ENCODE results near the gene SLC7A14. TPM values are rescaled to one million over a fixed set of nuclear protein-coding genes. Genes with fewer than 3 reads are reported as not detected.
A peak's percentile ranks its signal among the peaks of the same experiment; 100 is the strongest.
"Not testable (repeated sequence)": the region's sequence is repeated elsewhere in the genome, so short reads cannot be mapped to it uniquely, and the experiment has no call there.

The SLC7A14 gene
- total and polyA plus RNA-seq, 7 experiments from 2014 or later: not detected

GRCh38 chr3:170572665-170573253 lies 13.1 kb downstream of the SLC7A14 start:
- POLR2A ChIA-PET: no interaction called here
- Mint-ChIP-seq H3K4me1 (peaks cover 0 to 14% (median 0%) of the 10 kb centered on the region in 7 donors), H3K36me3 (peaks cover 0 to 1% (median 0%) of the 10 kb centered on the region in 5 donors), H3K4me3 (no peak overlapping the region), H3K9me3 (peaks cover 0 to 11% (median 0%) of the 10 kb centered on the region in 11 donors), H3K27ac (no peak overlapping the region), H3K27me3 (peaks cover 10 to 26% (median 15%) of the 10 kb centered on the region in 5 donors)
- Histone ChIP-seq H3K27ac (ENCODE audit: low read depth, low read length) (no peak overlapping the region), H3K4me1 (ENCODE audit: control insufficient read depth in 2 of 2, insufficient read depth in 2 of 2, low read length in 2 of 2) (no peaks in the 10 kb centered on the region), H3K9me3 (ENCODE audit: control insufficient read depth in 2 of 3, low read length in 3 of 3) (no peaks in the 10 kb centered on the region), H3K27me3 (ENCODE audit: control insufficient read depth in 2 of 2, insufficient read depth in 2 of 2, low read length in 2 of 2) (no peaks in the 10 kb centered on the region), H3K4me3 (ENCODE audit: low read length) (no peak overlapping the region), H3K36me3 (ENCODE audit: control insufficient read depth in 2 of 3, insufficient read depth in 3 of 3, low read length in 3 of 3) (no peaks in the 10 kb centered on the region)
- intact Hi-C loops (cut with micrococcal nuclease): no loop called here
- DNase-seq (no peak), ATAC-seq (no peak)
- CTCF ChIA-PET: no interaction called here

DNA sequence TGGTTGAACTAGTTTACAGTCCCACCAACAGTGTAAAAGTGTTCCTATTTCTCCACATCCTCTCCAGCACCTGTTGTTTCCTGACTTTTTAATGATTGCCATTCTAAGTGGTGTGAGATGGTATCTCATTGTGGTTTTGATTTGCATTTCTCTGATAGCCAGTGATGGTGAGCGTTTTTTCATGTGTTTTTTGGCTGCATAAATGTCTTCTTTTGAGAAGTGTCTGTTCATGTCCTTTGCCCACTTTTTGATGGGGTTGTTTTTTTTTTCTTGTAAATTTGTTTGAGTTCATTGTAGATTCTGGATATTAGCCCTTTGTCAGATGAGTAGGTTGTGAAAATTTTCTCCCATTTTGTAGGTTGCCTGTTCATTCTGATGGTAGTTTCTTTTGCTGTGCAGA lies 18.3 kb downstream of the SLC7A14 start:
- H3K36me3 ChIP-seq (ENCODE audit: control insufficient read depth in 2 of 3, insufficient read depth in 3 of 3, low read length in 3 of 3); H3K36me3 Mint-ChIP-seq; H3K27ac Mint-ChIP-seq; intact Hi-C loops (cut with micrococcal nuclease); H3K4me1 ChIP-seq (ENCODE audit: control insufficient read depth in 2 of 2, insufficient read depth in 2 of 2, low read length in 2 of 2); CTCF ChIA-PET; H3K27me3 ChIP-seq (ENCODE audit: control insufficient read depth in 2 of 2, insufficient read depth in 2 of 2, low read length in 2 of 2); H3K9me3 Mint-ChIP-seq; ATAC-seq; DNase-seq; POLR2A ChIA-PET; H3K27me3 Mint-ChIP-seq; H3K4me3 ChIP-seq (ENCODE audit: low read length); H3K9me3 ChIP-seq (ENCODE audit: control insufficient read depth in 2 of 3, low read length in 3 of 3); H3K4me3 Mint-ChIP-seq; H3K27ac ChIP-seq (ENCODE audit: low read depth, low read length): not testable (repeated sequence)
- peaks cover 0 to 17% (median 3%) of the 10 kb centered on the region in 7 donors for H3K4me1 Mint-ChIP-seq

DNA sequence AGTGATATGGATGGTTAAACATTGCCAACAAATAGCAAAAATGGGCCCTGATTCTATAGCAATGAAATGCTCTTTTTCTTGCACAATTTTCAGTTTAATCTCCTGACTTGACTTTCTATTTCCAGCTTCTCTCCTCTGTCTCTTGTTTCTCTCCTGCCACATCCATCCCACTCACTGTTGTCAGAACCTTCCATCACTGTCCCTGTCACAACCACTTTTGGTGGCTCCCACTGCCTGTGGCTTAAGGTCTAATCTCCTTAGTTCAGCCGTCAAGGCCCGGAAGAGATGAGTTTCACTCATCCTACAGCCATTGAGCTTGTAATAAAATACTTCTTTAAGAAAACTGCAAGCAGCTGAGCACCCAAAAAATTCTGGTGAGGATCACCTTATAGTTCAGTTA lies 19.5 kb downstream of the SLC7A14 start:
- intact Hi-C loops (cut with micrococcal nuclease): no loop called here
- H3K36me3 Mint-ChIP-seq: peaks cover 0 to 1% (median 0%) of the 10 kb centered on the region in 5 donors

GRCh38 chr3:170565495-170565894 lies 20.4 kb downstream of the SLC7A14 start:
- CTCF ChIA-PET: interaction anchor here (0.5 kb wide), 1 partner anchor 1216 kb away, joined by 3 read pairs; no protein-coding TSS in a partner anchor

More for the DNA sequence above, 19.5 kb downstream of the SLC7A14 start:
- H3K27ac ChIP-seq (ENCODE audit: low read depth, low read length): no peak overlapping the region
- H3K9me3 ChIP-seq (ENCODE audit: control insufficient read depth in 2 of 3, low read length in 3 of 3): no peaks in the 10 kb centered on the region
- ATAC-seq (no peak), DNase-seq (no peak)
- Mint-ChIP-seq H3K27ac (no peak overlapping the region), H3K27me3 (peaks cover 0 to 8% (median 6%) of the 10 kb centered on the region in 5 donors), H3K9me3 (peaks cover 0 to 8% (median 1%) of the 10 kb centered on the region in 11 donors), H3K4me1 (peaks cover 0 to 14% (median 3%) of the 10 kb centered on the region in 7 donors), H3K4me3 (no peak overlapping the region)
- POLR2A ChIA-PET: no interaction called here
- H3K27me3 ChIP-seq (ENCODE audit: control insufficient read depth in 2 of 2, insufficient read depth in 2 of 2, low read length in 2 of 2): no peaks in the 10 kb centered on the region
- CTCF ChIA-PET: no interaction called here
- no peaks in the 10 kb centered on the region for H3K4me1 ChIP-seq (ENCODE audit: control insufficient read depth in 2 of 2, insufficient read depth in 2 of 2, low read length in 2 of 2)
- no peaks in the 10 kb centered on the region for H3K36me3 ChIP-seq (ENCODE audit: control insufficient read depth in 2 of 3, insufficient read depth in 3 of 3, low read length in 3 of 3)
- H3K4me3 ChIP-seq (ENCODE audit: low read length): no peak overlapping the region

DNA sequence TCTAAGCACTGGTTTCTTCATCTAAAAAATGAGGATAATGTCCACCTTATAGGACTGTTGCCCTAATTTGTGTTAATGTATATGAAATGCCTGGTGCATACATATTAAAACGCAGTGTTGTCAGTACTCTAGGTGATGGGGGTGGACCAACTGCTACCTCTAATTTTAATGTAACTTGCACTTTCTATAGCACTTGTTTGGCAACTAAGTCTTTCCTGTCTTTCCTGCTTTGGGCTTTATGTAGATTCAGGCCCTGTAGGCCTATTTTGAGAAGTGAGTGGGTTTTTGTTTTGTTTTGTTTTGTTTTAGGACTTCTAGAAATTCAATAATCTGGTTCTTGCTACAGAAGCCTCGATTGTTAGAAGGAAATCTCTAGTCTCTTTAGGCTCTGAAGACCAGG lies 21.2 kb downstream of the SLC7A14 start:
- POLR2A ChIA-PET: no interaction called here
- no peaks in the 10 kb centered on the region for H3K9me3 ChIP-seq (ENCODE audit: control insufficient read depth in 2 of 3, low read length in 3 of 3)
- DNase-seq (no peak), ATAC-seq (no peak)
- H3K36me3 ChIP-seq (ENCODE audit: control insufficient read depth in 2 of 3, insufficient read depth in 3 of 3, low read length in 3 of 3): no peaks in the 10 kb centered on the region
- H3K27me3 Mint-ChIP-seq: peaks cover 0 to 17% (median 7%) of the 10 kb centered on the region in 5 donors
- peaks cover 0 to 3% (median 0%) of the 10 kb centered on the region in 11 donors for H3K9me3 Mint-ChIP-seq
- no peak overlapping the region for H3K27ac Mint-ChIP-seq
- intact Hi-C loops (cut with micrococcal nuclease): no loop called here
- peaks cover 0 to 21% (median 3%) of the 10 kb centered on the region in 7 donors for H3K4me1 Mint-ChIP-seq
- no peak overlapping the region for H3K27ac ChIP-seq (ENCODE audit: low read depth, low read length)
- H3K36me3 Mint-ChIP-seq: peaks cover 0 to 1% (median 0%) of the 10 kb centered on the region in 5 donors
- CTCF ChIA-PET: no interaction called here
- H3K4me3 Mint-ChIP-seq: no peak overlapping the region
- no peak overlapping the region for H3K4me3 ChIP-seq (ENCODE audit: low read length)
- no peaks in the 10 kb centered on the region for H3K4me1 ChIP-seq (ENCODE audit: control insufficient read depth in 2 of 2, insufficient read depth in 2 of 2, low read length in 2 of 2)
- no peaks in the 10 kb centered on the region for H3K27me3 ChIP-seq (ENCODE audit: control insufficient read depth in 2 of 2, insufficient read depth in 2 of 2, low read length in 2 of 2)

More at GRCh38 chr3:170565495-170565894, 20.4 kb downstream of the SLC7A14 start:
- peaks cover 0 to 16% (median 4%) of the 10 kb centered on the region in 5 donors for H3K27me3 Mint-ChIP-seq
- H3K36me3 Mint-ChIP-seq: peaks cover 0 to 1% (median 0%) of the 10 kb centered on the region in 5 donors
- no peaks in the 10 kb centered on the region for H3K27me3 ChIP-seq (ENCODE audit: control insufficient read depth in 2 of 2, insufficient read depth in 2 of 2, low read length in 2 of 2)
- no peak for DNase-seq
- H3K9me3 ChIP-seq (ENCODE audit: control insufficient read depth in 2 of 3, low read length in 3 of 3): no peaks in the 10 kb centered on the region
- H3K4me1 ChIP-seq (ENCODE audit: control insufficient read depth in 2 of 2, insufficient read depth in 2 of 2, low read length in 2 of 2): no peaks in the 10 kb centered on the region
- H3K4me1 Mint-ChIP-seq: peaks cover 0 to 19% (median 3%) of the 10 kb centered on the region in 7 donors
- ATAC-seq: no peak
- H3K36me3 ChIP-seq (ENCODE audit: control insufficient read depth in 2 of 3, insufficient read depth in 3 of 3, low read length in 3 of 3): no peaks in the 10 kb centered on the region
- H3K9me3 Mint-ChIP-seq: peaks cover 0 to 6% (median 0%) of the 10 kb centered on the region in 11 donors
- H3K27ac Mint-ChIP-seq: no peak overlapping the region
- intact Hi-C loops (cut with micrococcal nuclease): no loop called here
- no peak overlapping the region for H3K27ac ChIP-seq (ENCODE audit: low read depth, low read length)
- POLR2A ChIA-PET: no interaction called here
- H3K4me3 Mint-ChIP-seq: no peak overlapping the region
- H3K4me3 ChIP-seq (ENCODE audit: low read length): no peak overlapping the region

DNA sequence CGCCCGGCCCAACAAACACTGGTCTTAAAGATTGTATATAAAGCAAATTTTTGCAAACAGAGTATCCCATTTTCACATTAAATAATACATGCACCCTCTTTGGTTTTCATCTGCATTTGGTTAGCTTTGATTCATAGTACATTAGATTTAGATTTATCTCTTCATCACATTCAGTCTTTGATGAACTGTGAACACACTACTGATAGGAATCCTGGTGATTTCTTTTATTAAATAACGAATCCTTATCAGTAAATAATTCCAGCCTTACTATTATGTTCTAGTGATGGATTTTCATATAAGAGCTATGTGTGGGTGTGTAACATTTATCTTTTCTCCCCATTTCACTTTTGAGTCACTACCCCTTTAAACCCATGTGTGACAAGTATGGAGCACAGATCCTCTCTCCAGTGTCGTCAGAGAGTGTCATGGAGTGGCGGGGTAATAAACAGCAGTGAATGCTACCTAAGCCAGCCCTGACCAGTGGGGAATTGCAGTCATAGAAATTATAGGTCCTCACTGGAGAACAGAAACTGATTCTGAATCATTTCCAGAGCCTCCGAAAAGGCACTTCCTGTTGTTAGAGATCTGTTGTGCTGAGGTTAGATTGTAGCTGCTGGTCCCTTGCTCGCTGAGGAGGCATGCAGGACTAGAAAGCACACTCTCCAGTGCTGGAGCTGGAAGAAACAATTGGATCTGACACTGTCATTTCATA lies 22.0 kb downstream of the SLC7A14 start:
- no peak for DNase-seq
- Histone ChIP-seq H3K9me3 (ENCODE audit: control insufficient read depth in 2 of 3, low read length in 3 of 3) (no peaks in the 10 kb centered on the region), H3K4me3 (ENCODE audit: low read length) (no peak overlapping the region), H3K36me3 (ENCODE audit: control insufficient read depth in 2 of 3, insufficient read depth in 3 of 3, low read length in 3 of 3) (no peaks in the 10 kb centered on the region), H3K27me3 (ENCODE audit: control insufficient read depth in 2 of 2, insufficient read depth in 2 of 2, low read length in 2 of 2) (no peaks in the 10 kb centered on the region), H3K4me1 (ENCODE audit: control insufficient read depth in 2 of 2, insufficient read depth in 2 of 2, low read length in 2 of 2) (no peaks in the 10 kb centered on the region), H3K27ac (ENCODE audit: low read depth, low read length) (no peak overlapping the region)
- CTCF ChIA-PET: no interaction called here
- POLR2A ChIA-PET: no interaction called here
- peaks cover 0 to 17% (median 10%) of the 10 kb centered on the region in 5 donors for H3K27me3 Mint-ChIP-seq
- peak overlapping the region in 1 of 10 donors; percentile 52 for H3K4me3 Mint-ChIP-seq
- peaks cover 0 to 21% (median 3%) of the 10 kb centered on the region in 7 donors for H3K4me1 Mint-ChIP-seq
- H3K36me3 Mint-ChIP-seq: peaks cover 0 to 1% (median 0%) of the 10 kb centered on the region in 5 donors
- peaks cover 0 to 3% (median 0%) of the 10 kb centered on the region in 11 donors for H3K9me3 Mint-ChIP-seq
- H3K27ac Mint-ChIP-seq: no peak overlapping the region
- no peak for ATAC-seq
- intact Hi-C loops (cut with micrococcal nuclease): no loop called here
